GM12865 (cell line): ENCODE results near the gene BRIP1.
"Not testable (repeated sequence)": the region's sequence is repeated elsewhere in the genome, so short reads cannot be mapped to it uniquely, and the experiment has no call there.

Experiments used
- DNase-seq: peaks from one replicate; pipeline ENCODE4 v3.0.0; 2010; ENCODE audit warnings: low read depth
- H3K4me3 ChIP-seq: 2 replicates; pipeline ENCODE4 v1.5.1; 2011; ENCODE audit warnings: mild to moderate bottlenecking, low read depth, low read length, control low read depth
- CTCF ChIP-seq: IDR thresholded peaks from 2 replicates; pipeline ENCODE4 v1.5.1; 2011; ENCODE audit warnings: low read length, control low read depth, low read depth, inconsistent platforms; ENCODE audit not compliant: insufficient read depth; ENCODE audit errors: missing control alignments

BRIP1 gene

GRCh38 chr17:61670691-61671090 is 192.6 kb downstream of the BRIP1 start:
- H3K4me3 ChIP-seq, result no peak overlapping the region
- no peak for TF ChIP-seq CTCF
- no peak for DNase-seq

DNA sequence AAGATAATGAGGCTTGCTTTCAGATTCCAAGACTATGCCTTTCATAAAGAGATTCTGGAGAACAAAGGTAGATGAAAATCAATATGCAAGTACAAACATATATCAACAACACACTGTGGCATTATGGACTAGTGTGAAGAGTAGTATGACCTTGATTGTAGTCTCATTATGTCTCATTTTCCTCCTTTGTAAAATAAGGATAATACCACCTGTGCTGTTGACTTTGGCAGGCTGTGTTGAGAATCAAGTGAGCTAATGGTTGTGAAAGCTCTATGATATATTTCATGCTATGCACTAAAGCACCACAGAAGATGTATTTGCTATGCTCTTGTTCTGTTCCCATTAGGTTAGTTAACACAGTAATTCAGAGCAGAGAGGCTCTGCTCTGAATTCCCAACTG is 193.8 kb downstream of the BRIP1 start:
- H3K4me3 ChIP-seq, result no peak overlapping the region
- DNase-seq, result no peak
- TF ChIP-seq CTCF, result no peak

DNA sequence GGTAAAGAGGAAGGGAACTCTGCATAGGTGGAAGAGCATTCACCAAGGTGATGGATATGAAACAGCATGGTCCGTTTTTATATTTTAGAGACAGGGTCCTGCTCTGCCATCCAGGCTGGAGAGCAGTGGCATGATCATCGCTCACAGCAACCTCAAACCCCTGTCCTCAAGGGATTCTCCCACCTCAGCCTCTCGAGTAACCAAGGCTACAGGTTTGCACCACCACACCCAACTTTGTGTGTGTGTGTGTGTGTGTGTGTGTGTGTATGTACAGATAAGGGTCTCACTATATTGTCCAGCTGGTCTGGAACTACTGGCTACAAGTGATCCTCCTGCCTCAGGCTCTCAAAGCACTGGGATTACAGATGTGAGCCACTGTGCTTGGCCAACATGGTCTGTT is 194.8 kb downstream of the BRIP1 start:
- H3K4me3 ChIP-seq, result no peak overlapping the region
- DNase-seq, result no peak
- TF ChIP-seq CTCF, result no peak

DNA sequence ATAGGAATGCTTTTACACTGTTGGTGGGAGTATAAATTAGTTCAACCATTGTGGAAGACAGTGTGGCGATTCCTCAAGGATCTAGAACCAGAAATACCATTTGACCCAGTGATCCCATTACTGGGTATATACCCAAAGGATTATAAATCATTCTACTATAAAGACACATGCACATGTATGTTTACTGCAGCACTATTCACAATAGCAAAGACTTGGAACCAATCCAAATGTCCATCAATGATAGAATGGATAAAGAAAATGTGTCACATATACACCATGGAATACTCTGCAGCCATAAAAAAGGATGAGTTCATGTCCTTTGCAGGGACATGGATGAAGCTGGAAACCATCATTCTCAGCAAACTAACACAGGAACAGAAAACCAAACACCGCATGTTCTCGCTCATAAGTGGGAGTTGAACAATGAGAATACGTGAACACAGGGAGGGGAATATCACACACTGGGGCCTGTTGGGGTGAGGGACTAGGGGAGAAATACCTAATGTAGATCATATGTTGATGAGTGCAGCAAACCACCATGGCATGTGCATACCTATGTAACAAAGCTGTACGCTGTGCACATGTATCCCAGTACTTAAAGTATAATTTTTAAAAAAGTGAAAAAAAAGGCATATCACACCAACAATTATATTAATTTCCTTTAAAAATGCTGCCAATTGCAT is 196.8 kb downstream of the BRIP1 start:
- DNase-seq, H3K4me3 ChIP-seq: not testable (repeated sequence)

GRCh38 chr17:61663310-61663709 is 200.0 kb downstream of the BRIP1 start:
- H3K4me3 ChIP-seq, result no peak overlapping the region
- DNase-seq, result no peak
- no peak for TF ChIP-seq CTCF

DNA sequence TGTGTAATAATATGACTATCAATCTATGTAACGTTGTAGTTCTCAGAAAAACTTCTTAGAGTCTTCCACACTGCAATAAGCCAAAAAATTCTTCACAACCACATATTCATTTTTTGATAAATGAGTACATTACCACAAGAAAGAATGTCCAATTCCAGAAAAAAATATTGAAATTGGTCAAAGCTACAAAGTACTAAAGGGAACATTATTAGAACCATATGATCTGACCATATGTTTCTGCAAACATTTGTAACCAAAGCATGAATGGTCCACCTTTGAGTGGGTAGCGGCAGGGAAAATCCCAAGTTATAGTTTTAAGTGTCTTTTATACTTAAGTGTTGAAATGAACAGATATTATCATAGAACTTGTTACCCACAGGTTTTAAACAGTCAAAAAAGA is 200.6 kb downstream of the BRIP1 start:
- no peak overlapping the region for H3K4me3 ChIP-seq
- TF ChIP-seq CTCF, result no peak
- no peak for DNase-seq

GRCh38 chr17:61662186-61662585 is 201.1 kb downstream of the BRIP1 start:
- no peak overlapping the region for H3K4me3 ChIP-seq
- DNase-seq, result no peak
- TF ChIP-seq CTCF, result no peak
